Astrocyte (in vitro differentiated cells and primary cell): ENCODE results near the gene FOLR2. TPM values are rescaled to one million over a fixed set of nuclear protein-coding genes. Genes with fewer than 3 reads are reported as not detected.

Source experiments
- DNase-seq: peaks from one replicate; pipeline ENCODE4 v3.0.0-alpha.2; 2010; ENCODE audit warnings: low read depth
- FAIRE-seq: peaks from 2 replicates; lab custom pipeline; 2011; peaks lifted over from hg19 to GRCh38; lab: Jason Lieb, UNC
- H2AFZ ChIP-seq: 2 replicates; pipeline ENCODE4 v1.6.0; 2012; ENCODE audit warnings: low read depth, low read length, inconsistent platforms
- H3K27ac ChIP-seq: 2 replicates; pipeline ENCODE4 v1.5.1; 2011; ENCODE audit warnings: low read depth, low read length, inconsistent platforms
- H3K27me3 ChIP-seq: 2 replicates; pipeline ENCODE4 v1.6.0; 2011; ENCODE audit warnings: low read length, inconsistent platforms; ENCODE audit not compliant: insufficient read depth
- H3K36me3 ChIP-seq: 2 replicates; pipeline ENCODE4 v1.5.1; 2011; ENCODE audit warnings: low read length, inconsistent platforms; ENCODE audit not compliant: insufficient read depth
- H3K4me1 ChIP-seq: 2 replicates; pipeline ENCODE4 v1.5.1; 2011; ENCODE audit warnings: low read length, inconsistent platforms; ENCODE audit not compliant: insufficient read depth
- H3K4me2 ChIP-seq: 2 replicates; pipeline ENCODE4 v1.6.0; 2012; ENCODE audit warnings: low read length, inconsistent platforms
- H3K4me3 ChIP-seq: 2 replicates; pipeline ENCODE4 v1.5.1; 2011; ENCODE audit warnings: low read depth, mild to moderate bottlenecking, low read length, inconsistent platforms; ENCODE audit not compliant: insufficient read depth
- H3K79me2 ChIP-seq: 2 replicates; pipeline ENCODE4 v1.6.0; 2012; ENCODE audit warnings: mild to moderate bottlenecking, low read length, inconsistent platforms; ENCODE audit not compliant: insufficient read depth
- H3K9ac ChIP-seq: 2 replicates; pipeline ENCODE4 v1.6.0; 2012; ENCODE audit warnings: mild to moderate bottlenecking, low read length, inconsistent platforms
- H3K9me3 ChIP-seq: 2 replicates; pipeline ENCODE4 v1.5.1; 2012; ENCODE audit warnings: low read depth, mild to moderate bottlenecking, low read length, inconsistent platforms; ENCODE audit not compliant: insufficient read depth
- H4K20me1 ChIP-seq: 2 replicates; pipeline ENCODE4 v1.6.0; 2012; ENCODE audit warnings: low read length, inconsistent platforms; ENCODE audit not compliant: insufficient read depth
- H3K27ac Mint-ChIP-seq: one replicate; pipeline ENCODE4 v1.8.0; 2021; ENCODE audit warnings: mild to moderate bottlenecking, mixed read lengths; ENCODE audit not compliant: unreplicated experiment
- H3K27me3 Mint-ChIP-seq: one replicate; pipeline ENCODE4 v1.8.0; 2021; ENCODE audit warnings: low read depth, mixed read lengths; ENCODE audit not compliant: unreplicated experiment
- H3K36me3 Mint-ChIP-seq: one replicate; pipeline ENCODE4 v1.8.0; 2021; ENCODE audit warnings: low read depth, mixed read lengths; ENCODE audit not compliant: unreplicated experiment
- H3K4me1 Mint-ChIP-seq: one replicate; pipeline ENCODE4 v1.8.0; 2021; ENCODE audit warnings: low read depth, mixed read lengths; ENCODE audit not compliant: unreplicated experiment
- H3K4me3 Mint-ChIP-seq: one replicate; pipeline ENCODE4 v1.8.0; 2021; ENCODE audit warnings: mild to moderate bottlenecking, moderate library complexity, mixed read lengths; ENCODE audit not compliant: unreplicated experiment
- H3K9me3 Mint-ChIP-seq: one replicate; pipeline ENCODE4 v1.8.0; 2021; ENCODE audit warnings: mild to moderate bottlenecking, mixed read lengths; ENCODE audit not compliant: unreplicated experiment
- CTCF ChIP-seq: IDR thresholded peaks from 2 replicates; pipeline ENCODE4 v1.5.1; 2011; ENCODE audit warnings: low read depth, mild to moderate bottlenecking, inconsistent platforms, low read length, moderate library complexity; ENCODE audit not compliant: insufficient read depth
- EZH2 ChIP-seq: IDR thresholded peaks from 2 replicates; pipeline ENCODE4 v1.6.1; 2012; ENCODE audit warnings: mild to moderate bottlenecking, low read length, inconsistent platforms; ENCODE audit not compliant: insufficient read depth
- total RNA-seq: library from RNA; stranded (reverse); gene quantifications from 2 replicates; pipeline ENCODE4 v1.2.1, GENCODE V29; 2021

The FOLR2 gene
- total RNA-seq, 1 donor from 2014 or later, result not detected

- no peaks in the 10 kb centered on the region for H3K9me3 Mint-ChIP-seq
- peaks cover 34% of the 10 kb centered on the region for H3K36me3 Mint-ChIP-seq
- H2AFZ ChIP-seq, result no peak overlapping the region
Observed at GRCh38 chr11:72233056-72233772, 16.6 kb downstream of the FOLR2 start.

GRCh38 chr11:72233773-72234513, 17.3 kb downstream of the FOLR2 start:
- no peak overlapping the region for H3K27ac Mint-ChIP-seq
- no peaks in the 10 kb centered on the region for H3K27me3 ChIP-seq
- H3K9me3 ChIP-seq, result no peaks in the 10 kb centered on the region
- no peaks in the 10 kb centered on the region for H3K9me3 Mint-ChIP-seq
- H2AFZ ChIP-seq, result no peak overlapping the region
- DNase-seq, result no peak
- H3K4me2 ChIP-seq, result no peak overlapping the region
- H3K4me3 Mint-ChIP-seq, result no peak overlapping the region
- no peak overlapping the region for H3K9ac ChIP-seq
- no peak for TF ChIP-seq EZH2
- no peak for TF ChIP-seq CTCF
- peaks cover 99% of the 10 kb centered on the region for H4K20me1 ChIP-seq
- no peak overlapping the region for H3K4me3 ChIP-seq
- peaks cover 34% of the 10 kb centered on the region for H3K36me3 Mint-ChIP-seq
- peaks cover under 1% of the 10 kb centered on the region for H3K27me3 Mint-ChIP-seq
- H3K79me2 ChIP-seq, result peaks cover 19% of the 10 kb centered on the region
- peaks cover 9% of the 10 kb centered on the region for H3K4me1 Mint-ChIP-seq
- H3K27ac ChIP-seq, result no peak overlapping the region
- peaks cover 7% of the 10 kb centered on the region for H3K4me1 ChIP-seq
- peaks cover 51% of the 10 kb centered on the region for H3K36me3 ChIP-seq
- no peak for FAIRE-seq

More at GRCh38 chr11:72233056-72233772, 16.6 kb downstream of the FOLR2 start:
- Histone ChIP-seq H3K79me2 (peaks cover 26% of the 10 kb centered on the region), H4K20me1 (peaks cover 99% of the 10 kb centered on the region), H3K9me3 (no peaks in the 10 kb centered on the region), H3K27ac (no peak overlapping the region), H3K4me1 (peaks cover 2% of the 10 kb centered on the region), H3K27me3 (no peaks in the 10 kb centered on the region), H3K4me2 (no peak overlapping the region), H3K36me3 (peaks cover 51% of the 10 kb centered on the region), H3K4me3 (no peak overlapping the region), H3K9ac (no peak overlapping the region)
- no peak for FAIRE-seq
- no peak for TF ChIP-seq CTCF
- no peak for TF ChIP-seq EZH2
- no peak overlapping the region for H3K4me3 Mint-ChIP-seq
- H3K27ac Mint-ChIP-seq, result no peak overlapping the region
- no peaks in the 10 kb centered on the region for H3K27me3 Mint-ChIP-seq
- no peak for DNase-seq
- H3K4me1 Mint-ChIP-seq, result peaks cover 6% of the 10 kb centered on the region
